Adrenal gland (tissue), 12 donors: ENCODE data around the gene NOS2. TPM values are rescaled to one million over a fixed set of nuclear protein-coding genes. Genes with fewer than 3 reads are reported as not detected.

Experiments used
- DNase-seq, 7 donors: peaks; one replicate each; pipeline ENCODE4 v3.0.0-alpha.2; 2019 to 2020
- H3K27ac ChIP-seq, 5 donors: fragments of 200-600 bp; sonication (generic) in 4 of 5; 1 replicate in 3 of 5; 2 replicates in 2 of 5; pipeline versions ENCODE4 v1.5.1 to v1.8.0; 2016 to 2020; ENCODE audit warnings: mild to moderate bottlenecking in 1 of 5
- H3K27me3 ChIP-seq: fragments of 200-600 bp; 2 replicates; pipeline ENCODE4 v1.8.0; 2021
- H3K36me3 ChIP-seq, 2 donors: fragments of 200-600 bp; replicated peaks in 1 of 2; 1 replicate in 1 of 2; 2 replicates in 1 of 2; pipeline versions ENCODE4 v1.5.1 to v1.8.0; 2018 to 2022
- H3K4me1 ChIP-seq, 2 donors: fragments of 200-600 bp; replicated peaks in 1 of 2; 1 replicate in 1 of 2; 2 replicates in 1 of 2; pipeline versions ENCODE4 v1.5.1 to v1.8.0; 2018 to 2021
- H3K4me3 ChIP-seq, 4 donors: fragments of 200-600 bp; sonication (generic) in 3 of 4; one replicate each; pipeline ENCODE4 v1.5.1; 2016 to 2018
- H3K9me3 ChIP-seq, 3 donors: fragments of 200-600 bp; sonication (generic) in 1 of 3; replicated peaks in 1 of 3; 1 replicate in 2 of 3; 2 replicates in 1 of 3; pipeline versions ENCODE4 v1.5.1 to v1.8.0; 2016 to 2021
- CTCF ChIP-seq, 6 experiments: fragments of 450-650 bp in 4 of 6; fragments of 200-600 bp in 2 of 6; sonication (generic) in 1 of 6; IDR thresholded peaks; 1 replicate in 5 of 6; 2 replicates in 1 of 6; pipeline versions ENCODE4 v1.5.1 to v1.8.0; 2016 to 2021; ENCODE audit warnings: antibody characterized with exemption in 6 of 6, mild to moderate bottlenecking in 2 of 6, moderate library complexity in 1 of 6
- POLR2A ChIP-seq, 2 donors: fragments of 450-650 bp; IDR thresholded peaks; one replicate each; pipeline ENCODE4 v1.6.1; 2017; ENCODE audit warnings: antibody characterized with exemption in 2 of 2, mild to moderate bottlenecking in 2 of 2, moderate library complexity in 1 of 2
- WGBS, 4 donors: extraction: QIAGEN DNeasy Blood & Tissue Kit in 2 of 4; methylation state at CpG; one replicate each; pipeline versions ENCODE4 v1.1.5 to v1.1.7; 2013 to 2017; 5-methylcytosine and 5-hydroxymethylcytosine counted together
- intact Hi-C, 2 donors: fragments of 100-400 bp; cut with DNase I; formaldehyde crosslinking; loops; one replicate each; pipeline versions ENCODE4 v1.14.1 to v1.15.0; 2022 to 2023
- polyA plus RNA-seq, 3 donors: library from polyadenylated mRNA; stranded (reverse); fragments of 200-250 nt in 2 of 3; fragments of 350-450 nt in 1 of 3; fragmentation: Illumina TruSeq in 1 of 3; extraction: RNeasy Lipid Tissue Mini Kit (QIAGEN cat#74804) in 1 of 3; gene quantifications; one replicate each; pipeline ENCODE4 v1.2.3, GENCODE V29; 2013 to 2014
- total RNA-seq, 9 donors: library from RNA; depleted of rRNA in 4 of 9; stranded (reverse); fragments of >200 nt in 4 of 9; fragments of 120-200 nt in 1 of 9; fragmentation: NEBNext Ultra II Directional in 1 of 9; extraction: Animal tissue kit (Norgen Biotek cat#: 25700) in 1 of 9; gene quantifications; one replicate each; pipeline versions ENCODE4 v1.1.0 to v1.2.4, GENCODE V29; 2013 to 2023
- donor health status: healthy with polysubstance abuse.
- donor health status: Bipolar disorder and iron deficiency.
- donor health status: DM: yes; HTN: yes; CAD: no.
- donor health status: DM: no; HTN: no; CAD: no.
- donor health status: DM: no; HTN: no; CAD: no.
- donor health status: DM: yes; HTN: yes; CAD: no.

The NOS2 gene
- total and polyA plus RNA-seq, 12 donors = 0.17 to 3.3 (median 0.61) TPM

DNA sequence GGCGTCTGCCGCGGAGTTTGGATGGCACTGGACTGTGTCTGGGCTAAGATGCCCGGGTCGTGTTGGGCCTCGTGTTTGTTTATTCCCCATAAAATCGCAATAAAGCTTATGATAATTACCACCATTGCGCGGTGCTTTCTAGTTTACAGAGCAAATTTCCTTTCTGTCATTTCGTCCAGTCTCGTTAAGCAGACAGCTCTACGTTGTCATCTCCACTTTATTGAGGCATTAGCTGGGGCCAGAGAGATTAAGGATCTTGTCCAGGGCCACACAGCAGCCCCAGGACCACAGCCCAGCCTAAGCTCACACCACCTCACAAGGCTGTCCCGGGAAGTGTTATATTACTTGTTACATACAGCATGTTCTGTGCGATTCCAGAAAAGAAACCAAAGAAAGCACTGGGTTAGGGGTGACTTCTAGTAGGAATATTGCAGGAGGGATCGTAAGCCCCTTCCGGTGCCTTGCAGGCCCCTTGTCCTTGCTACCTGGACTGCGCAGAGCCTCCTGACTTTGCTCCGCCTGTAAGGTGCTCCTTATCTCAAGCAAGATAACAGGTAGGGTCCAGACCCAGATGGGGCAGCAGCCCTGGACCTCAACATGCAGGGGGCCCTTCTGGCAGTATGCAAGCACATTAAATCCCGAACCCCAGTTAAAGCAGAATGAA is 6.3 kb downstream of the NOS2 start:
- intact Hi-C loops = no loop called here
- no peaks in the 10 kb centered on the region for H3K27me3 ChIP-seq
- TF ChIP-seq CTCF (IDR thresholded peaks at IDR 0.05) (no peak), POLR2A (IDR thresholded peaks at IDR 0.05) (no peak)
- H3K9me3 ChIP-seq = no peaks in the 10 kb centered on the region
- no peak overlapping the region for H3K27ac ChIP-seq
- peak overlapping the region in 1 of 4 donors; percentile 37 for H3K4me3 ChIP-seq
- WGBS, 4 donors = 35 to 52% (median 43%) methylated on average over 16 to 19 of the region's 19 CpGs
- peaks cover 0 to 9% of the 10 kb centered on the region in 2 donors for H3K4me1 ChIP-seq
- no peaks in the 10 kb centered on the region for H3K36me3 ChIP-seq
- DNase-seq = no peak

DNA sequence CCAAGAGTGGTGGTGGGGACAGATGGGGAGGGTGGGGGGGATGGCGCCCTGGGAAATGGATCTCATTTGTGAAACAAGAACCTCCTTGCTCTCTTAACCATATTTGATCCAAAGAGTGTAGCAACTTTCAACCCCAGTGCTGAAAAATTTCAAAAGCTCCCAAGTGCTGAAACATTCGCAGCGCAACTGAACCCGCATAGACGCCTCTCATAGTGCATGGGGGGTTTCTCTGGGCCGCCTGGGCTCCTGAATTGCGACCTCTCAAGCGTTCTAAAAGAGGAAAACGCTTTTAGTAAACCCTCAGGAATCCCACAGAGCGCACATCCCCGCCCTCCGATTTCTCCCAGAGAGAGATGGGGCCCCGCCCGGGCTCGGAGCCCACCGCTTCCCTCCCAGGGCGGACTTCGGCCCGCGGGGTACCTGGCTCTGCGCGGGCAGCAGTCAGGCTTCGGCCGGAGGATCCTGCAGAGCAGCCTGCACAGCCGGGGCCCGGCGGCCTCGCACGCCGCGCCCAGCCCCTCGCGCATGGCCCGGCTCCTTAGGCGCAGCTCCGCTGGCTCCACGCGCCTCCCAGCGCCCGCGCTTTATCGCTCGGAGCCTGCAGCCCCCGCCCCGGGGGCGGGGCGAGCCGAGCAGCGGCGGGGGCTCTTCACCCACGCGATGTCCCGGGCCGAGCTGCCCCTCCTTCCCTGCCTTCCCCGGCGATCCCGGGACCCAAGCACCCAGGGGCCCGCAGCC is 7.0 kb downstream of the NOS2 start:
- WGBS, 4 donors = 7 to 27% (median 12%) methylated on average over 11 to 58 of the region's 58 CpGs

GRCh38 chr17:27792095-27792494 is 8.2 kb downstream of the NOS2 start:
- 66 to 82% (median 71%) methylated on average over 3 of the region's 3 CpGs for WGBS, 4 donors
- Histone ChIP-seq H3K4me3 (no peak overlapping the region), H3K27me3 (no peaks in the 10 kb centered on the region), H3K36me3 (no peaks in the 10 kb centered on the region), H3K4me1 (peaks cover 0 to 9% of the 10 kb centered on the region in 2 donors), H3K27ac (no peak overlapping the region), H3K9me3 (no peaks in the 10 kb centered on the region)
- intact Hi-C loops = no loop called here
- no peak for DNase-seq
- TF ChIP-seq CTCF (IDR thresholded peaks at IDR 0.05) = no peak
- no peak for TF ChIP-seq POLR2A (IDR thresholded peaks at IDR 0.05)

More for the DNA sequence above, 7.0 kb downstream of the NOS2 start:
- intact Hi-C loops = no loop called here
- H3K4me1 ChIP-seq = peaks cover 0 to 9% of the 10 kb centered on the region in 2 donors
- no peaks in the 10 kb centered on the region for H3K36me3 ChIP-seq
- H3K9me3 ChIP-seq = no peaks in the 10 kb centered on the region
- H3K4me3 ChIP-seq = peak overlapping the region in 1 of 4 donors; percentile 37
- DNase-seq = peak in 1 of 7 donors; percentile 31
- no peak overlapping the region for H3K27ac ChIP-seq
- TF ChIP-seq CTCF (IDR thresholded peaks at IDR 0.05) (no peak), POLR2A (IDR thresholded peaks at IDR 0.05) (no peak)
- H3K27me3 ChIP-seq = no peaks in the 10 kb centered on the region

- H3K27me3 ChIP-seq = no peaks in the 10 kb centered on the region
- no peaks in the 10 kb centered on the region for H3K9me3 ChIP-seq
- H3K4me3 ChIP-seq = no peak overlapping the region
- H3K27ac ChIP-seq = no peak overlapping the region
- WGBS, 4 donors = 74 to 100% (median 82%) methylated on average over 1 to 3 of the region's 3 CpGs
- no peaks in the 10 kb centered on the region for H3K36me3 ChIP-seq
- TF ChIP-seq CTCF (IDR thresholded peaks at IDR 0.05) (no peak), POLR2A (IDR thresholded peaks at IDR 0.05) (no peak)
- peaks cover 0 to 8% of the 10 kb centered on the region in 2 donors for H3K4me1 ChIP-seq
- intact Hi-C loops = no loop called here
- no peak for DNase-seq
Observed at GRCh38 chr17:27788919-27789318, 11.4 kb downstream of the NOS2 start.
